H9 (cell line): ENCODE results near the gene PNRC1. TPM values are rescaled to one million over a fixed set of nuclear protein-coding genes. Genes with fewer than 3 reads are reported as not detected.

Experiments used
- DNase-seq: peaks from one replicate; pipeline ENCODE4 v3.0.0-alpha.2; 2017
- H2AFZ ChIP-seq: one replicate; pipeline ENCODE4 v1.6.1; 2013; ENCODE audit warnings: mild to moderate bottlenecking, low read length, control low read depth, moderate library complexity
- H2AK5ac ChIP-seq: 2 replicates; pipeline ENCODE4 v1.6.1; 2013; ENCODE audit warnings: low read length, control low read depth, mixed read lengths; ENCODE audit not compliant: insufficient read length
- H2BK120ac ChIP-seq: one replicate; pipeline ENCODE4 v1.6.1; 2013; ENCODE audit warnings: low read depth, mild to moderate bottlenecking, low read length, control low read depth, inconsistent platforms; ENCODE audit not compliant: poor library complexity, severe bottlenecking
- H2BK12ac ChIP-seq: 2 replicates; pipeline ENCODE4 v1.6.1; 2013; ENCODE audit warnings: low read length, control low read depth, mixed read lengths, low read depth; ENCODE audit not compliant: insufficient read length
- H2BK15ac ChIP-seq: 2 replicates; pipeline ENCODE4 v1.6.1; 2013; ENCODE audit warnings: low read depth, low read length, control low read depth
- H2BK20ac ChIP-seq: one replicate; pipeline ENCODE4 v1.6.1; 2013; ENCODE audit warnings: low read depth, mild to moderate bottlenecking, low read length, control low read depth, inconsistent platforms; ENCODE audit not compliant: poor library complexity, severe bottlenecking
- H2BK5ac ChIP-seq: 2 replicates; pipeline ENCODE4 v1.6.1; 2013; ENCODE audit warnings: low read length, control low read depth, mixed read lengths; ENCODE audit not compliant: insufficient read length
- H3K14ac ChIP-seq: 2 replicates; pipeline ENCODE4 v1.6.1; 2013; ENCODE audit warnings: low read length, control low read depth; ENCODE audit not compliant: insufficient read depth
- H3K18ac ChIP-seq: 2 replicates; pipeline ENCODE4 v1.6.1; 2013; ENCODE audit warnings: low read depth, mild to moderate bottlenecking, mixed read lengths, low read length, control low read depth; ENCODE audit not compliant: insufficient read length
- H3K23ac ChIP-seq: 2 replicates; pipeline ENCODE4 v1.6.1; 2013; ENCODE audit warnings: low read length, control low read depth, mixed read lengths, low read depth; ENCODE audit not compliant: insufficient read length
- H3K23me2 ChIP-seq: 2 replicates; pipeline ENCODE4 v1.6.1; 2013; ENCODE audit warnings: low read depth, mild to moderate bottlenecking, mixed read lengths, low read length, control low read depth; ENCODE audit not compliant: insufficient read length, poor library complexity, severe bottlenecking
- H3K27ac ChIP-seq: 2 replicates; pipeline ENCODE4 v1.5.1; 2013; ENCODE audit warnings: low read length, control low read depth, mixed read lengths, low read depth; ENCODE audit not compliant: insufficient read length
- H3K27me3 ChIP-seq: 2 replicates; pipeline ENCODE4 v1.6.1; 2013; ENCODE audit warnings: low read length, control low read depth, inconsistent platforms; ENCODE audit not compliant: insufficient read depth
- H3K4ac ChIP-seq: 2 replicates; pipeline ENCODE4 v1.6.1; 2013; ENCODE audit warnings: low read depth, mild to moderate bottlenecking, control low read depth, inconsistent platforms, low read length, moderate library complexity
- H3K4me1 ChIP-seq: 2 replicates; pipeline ENCODE4 v1.6.1; 2013; ENCODE audit warnings: low read length, control low read depth, inconsistent platforms; ENCODE audit not compliant: insufficient read depth
- H3K4me2 ChIP-seq: 2 replicates; pipeline ENCODE4 v1.6.1; 2013; ENCODE audit warnings: low read length, control low read depth, mixed read lengths; ENCODE audit not compliant: insufficient read length, insufficient read depth
- H3K56ac ChIP-seq: 2 replicates; pipeline ENCODE4 v1.6.1; 2013; ENCODE audit warnings: low read depth, mild to moderate bottlenecking, mixed read lengths, low read length, control low read depth; ENCODE audit not compliant: insufficient read length
- H3K79me1 ChIP-seq: 2 replicates; pipeline ENCODE4 v1.6.1; 2013; ENCODE audit warnings: low read depth, mild to moderate bottlenecking, moderate library complexity, low read length, control low read depth, inconsistent platforms; ENCODE audit not compliant: insufficient read depth, poor library complexity, severe bottlenecking
- H3K79me2 ChIP-seq: 2 replicates; pipeline ENCODE4 v1.6.1; 2013; ENCODE audit warnings: low read length, control low read depth, inconsistent platforms; ENCODE audit not compliant: insufficient read depth
- H3K9ac ChIP-seq: 2 replicates; pipeline ENCODE4 v1.6.1; 2013; ENCODE audit warnings: low read length, control low read depth, mixed read lengths; ENCODE audit not compliant: insufficient read length; ENCODE audit errors: extremely low read depth
- H3K9me3 ChIP-seq: one replicate; pipeline ENCODE4 v1.6.1; 2013; ENCODE audit warnings: low read depth, low read length, inconsistent platforms; ENCODE audit not compliant: control insufficient read depth
- H3T11ph ChIP-seq: one replicate; pipeline ENCODE4 v1.6.1; 2013; ENCODE audit warnings: mild to moderate bottlenecking, low read length, control low read depth, inconsistent platforms
- H4K20me1 ChIP-seq: one replicate; pipeline ENCODE4 v1.6.1; 2013; ENCODE audit not compliant: control insufficient read depth, insufficient read length, insufficient read depth
- H4K5ac ChIP-seq: 2 replicates; pipeline ENCODE4 v1.6.1; 2013; ENCODE audit warnings: low read depth, mild to moderate bottlenecking, mixed read lengths, low read length, control low read depth; ENCODE audit not compliant: insufficient read length
- H4K8ac ChIP-seq: replicated peaks from 2 replicates; pipeline ENCODE4 v1.6.1; 2013; ENCODE audit warnings: low read length, control low read depth, mixed read lengths, low read depth; ENCODE audit not compliant: insufficient read length
- H4K91ac ChIP-seq: 2 replicates; pipeline ENCODE4 v1.6.1; 2013; ENCODE audit warnings: low read depth, mild to moderate bottlenecking, moderate library complexity, mixed read lengths, low read length, control low read depth; ENCODE audit not compliant: insufficient read length
- H3K27ac Mint-ChIP-seq, 3 experiments: 2 replicates in 2 of 3; 3 replicates in 1 of 3; pipeline ENCODE4 v1.8.0; 2020 to 2021; ENCODE audit warnings: mixed read lengths in 3 of 3, mild to moderate bottlenecking in 1 of 3, moderate library complexity in 1 of 3
- H3K27me3 Mint-ChIP-seq: 2 replicates; pipeline ENCODE4 v1.8.0; 2021; ENCODE audit warnings: low read depth, mild to moderate bottlenecking, moderate library complexity, mixed read lengths
- H3K36me3 Mint-ChIP-seq, 3 experiments: 2 replicates in 2 of 3; 3 replicates in 1 of 3; pipeline ENCODE4 v1.8.0; 2020 to 2021; ENCODE audit warnings: low read depth in 3 of 3, mixed read lengths in 3 of 3; ENCODE audit not compliant: insufficient read depth in 1 of 3
- H3K4me1 Mint-ChIP-seq, 2 experiments: 2 replicates each; pipeline ENCODE4 v1.8.0; 2020; ENCODE audit warnings: mixed read lengths in 2 of 2
- H3K4me3 Mint-ChIP-seq, 2 experiments: 2 replicates in 1 of 2; 3 replicates in 1 of 2; pipeline ENCODE4 v1.8.0; 2020 to 2021; ENCODE audit warnings: mild to moderate bottlenecking in 2 of 2, mixed read lengths in 2 of 2, moderate library complexity in 1 of 2
- H3K9me3 Mint-ChIP-seq, 2 experiments: 2 replicates in 1 of 2; 3 replicates in 1 of 2; pipeline ENCODE4 v1.8.0; 2020; ENCODE audit warnings: mild to moderate bottlenecking in 2 of 2, mixed read lengths in 2 of 2, moderate library complexity in 1 of 2
- CTCF ChIP-seq: fragments of 200-600 bp; sonication (generic); conservative IDR thresholded peaks from 3 replicates; pipeline ENCODE4 v1.8.0; 2021; ENCODE audit warnings: antibody characterized with exemption, mild to moderate bottlenecking
- WGBS: extraction: QIAGEN DNeasy Blood & Tissue Kit; methylation state at CpG from one replicate; pipeline ENCODE4 v1.1.7; 2013; ENCODE audit warnings: missing lambda C conversion rate, low lambda C conversion rate, mixed read lengths; ENCODE audit not compliant: insufficient read length; ENCODE audit errors: extremely low coverage; 5-methylcytosine and 5-hydroxymethylcytosine counted together
- long read RNA-seq: library from polyadenylated mRNA; unstranded; transcript quantifications from one replicate; pipeline ENCODE4 v2.0.0, GENCODE V29; 2020
- total RNA-seq: library from RNA; stranded (reverse); gene quantifications from 2 replicates; pipeline ENCODE4 v1.2.1, GENCODE V29; 2021

PNRC1 gene
- total RNA-seq, result 56.7 and 57.4 TPM in 2 replicates
- long read RNA-seq, partial matches to known transcripts, result 0 of 19 reads
- long read RNA-seq, other reads (novel, unspliced or antisense), result 13 of 19 reads

- peaks cover 11 to 31% (median 18%) of the 10 kb centered on the region in 3 experiments; a peak in 6 of 7 replicates for H3K36me3 Mint-ChIP-seq
- peaks cover 37 to 38% of the 10 kb centered on the region in 2 experiments for H3K4me1 Mint-ChIP-seq
- H4K20me1 ChIP-seq, result no peaks in the 10 kb centered on the region
- H2BK5ac ChIP-seq, result peak within 1 kb of the TSS; percentile 25
- H4K8ac ChIP-seq, result no peak within 1 kb of the TSS
- TF ChIP-seq CTCF, result no peak
- H3K56ac ChIP-seq, result peak within 1 kb of the TSS; percentile 84
- peak within 1 kb of the TSS; percentile 98 for H4K91ac ChIP-seq
- H2AFZ ChIP-seq, result no peak within 1 kb of the TSS
- DNase-seq, result peak; percentile 100
- H3K18ac ChIP-seq, result peak within 1 kb of the TSS; percentile 91
- H3K9ac ChIP-seq, result peak within 1 kb of the TSS; percentile 88
- H3K4me1 ChIP-seq, result peaks cover 12% of the 10 kb centered on the region; the same call in 1 of the 2 replicates
- no peaks in the 10 kb centered on the region for H3K27me3 ChIP-seq
- H3K4me2 ChIP-seq, result peak within 1 kb of the TSS; percentile 97
- H2AK5ac ChIP-seq, result no peak within 1 kb of the TSS
- H3K79me1 ChIP-seq, result no peaks in the 10 kb centered on the region
- peak within 1 kb of the TSS; percentile 93 for H3K14ac ChIP-seq
- H3K79me2 ChIP-seq, result peaks cover 8% of the 10 kb centered on the region; the same call in 1 of the 2 replicates
- H4K5ac ChIP-seq, result peak within 1 kb of the TSS; percentile 7
- peaks cover 14% of the 10 kb centered on the region for H3K23me2 ChIP-seq
- H3K27me3 Mint-ChIP-seq, result no peaks in the 10 kb centered on the region; the same call in 1 of the 2 replicates
- peak within 1 kb of the TSS; percentile 97 to 100 (median 98) for H3K27ac Mint-ChIP-seq
- no peaks in the 10 kb centered on the region for H3K9me3 Mint-ChIP-seq
- H3K4ac ChIP-seq, result peak within 1 kb of the TSS; percentile 33; the same call in 1 of the 2 replicates
- peak within 1 kb of the TSS; percentile 7 for H2BK120ac ChIP-seq
- no peak within 1 kb of the TSS for H2BK20ac ChIP-seq
- H2BK12ac ChIP-seq, result peak within 1 kb of the TSS; percentile 69
- H2BK15ac ChIP-seq, result no peak within 1 kb of the TSS
- WGBS, result no CpG with 5 or more reads among the region's 63 CpGs
- no peaks in the 10 kb centered on the region for H3K9me3 ChIP-seq
- peak within 1 kb of the TSS; percentile 46 for H3K27ac ChIP-seq
- H3K23ac ChIP-seq, result no peak within 1 kb of the TSS
- no peak within 1 kb of the TSS for H3T11ph ChIP-seq
- peak within 1 kb of the TSS; percentile 88 to 93 for H3K4me3 Mint-ChIP-seq
Observed at GRCh38 chr6:89080281-89081128, at the start of gene PNRC1. TSS of gene PNRC1 (plus strand) at chr6:89080751. CDS start at chr6:89080895, 144 bp downstream.
